SK-N-SH treated with all-trans-retinoic acid at 6 μM for 48 hours (cell line): Measurements from ENCODE around the gene RAD9B.

Experiments
- ARNTL ChIP-seq: fragments of 450-650 bp; formaldehyde crosslinking; IDR thresholded peaks from 2 replicates; pipeline ENCODE4 v1.5.0; 2020; ENCODE audit warnings: low read depth, mild to moderate bottlenecking, moderate library complexity, borderline replicate concordance
- CSDC2 ChIP-seq: fragments of 250-450 bp; sonication (Bioruptor Pico); IDR thresholded peaks from 2 replicates; pipeline ENCODE4 v1.5.0; 2020; ENCODE audit warnings: mild to moderate bottlenecking, moderate library complexity
- OSR1 ChIP-seq: fragments of 250-450 bp; sonication (Bioruptor Pico); IDR thresholded peaks from 2 replicates; pipeline ENCODE4 v1.8.0; 2022; ENCODE audit warnings: moderate library complexity, mild to moderate bottlenecking, inconsistent platforms
- PATZ1 ChIP-seq: fragments of 250-450 bp; sonication (Bioruptor Pico); IDR thresholded peaks from 2 replicates; pipeline ENCODE4 v1.8.0; 2020; ENCODE audit warnings: mild to moderate bottlenecking, moderate library complexity, borderline replicate concordance
- RARB ChIP-seq: fragments of 250-450 bp; sonication (Bioruptor Pico); IDR thresholded peaks from 2 replicates; pipeline ENCODE4 v1.8.0; 2021; ENCODE audit warnings: mild to moderate bottlenecking, moderate library complexity
- TCF4 ChIP-seq: fragments of 250-450 bp; sonication (Bioruptor Pico); IDR thresholded peaks from 2 replicates; pipeline ENCODE4 v1.8.0; 2021; ENCODE audit warnings: mild to moderate bottlenecking, moderate library complexity, borderline replicate concordance
- TOX ChIP-seq: fragments of 250-450 bp; sonication (Bioruptor Pico); IDR thresholded peaks from 2 replicates; pipeline ENCODE4 v1.8.0; 2021; ENCODE audit warnings: mild to moderate bottlenecking, moderate library complexity, borderline replicate concordance
- ZFP3 ChIP-seq: fragments of 250-450 bp; sonication (Bioruptor Pico); IDR thresholded peaks from 2 replicates; pipeline ENCODE4 v1.5.0; 2020; ENCODE audit warnings: mild to moderate bottlenecking, moderate library complexity
- ZFP30 ChIP-seq: fragments of 450-650 bp; formaldehyde crosslinking; IDR thresholded peaks from 2 replicates; pipeline ENCODE4 v1.5.0; 2022; ENCODE audit warnings: mild to moderate bottlenecking, moderate library complexity
- ZNF70 ChIP-seq: fragments of 450-650 bp; formaldehyde crosslinking; IDR thresholded peaks from 2 replicates; pipeline ENCODE4 v1.5.0; 2020; ENCODE audit warnings: mild to moderate bottlenecking, moderate library complexity

DNA sequence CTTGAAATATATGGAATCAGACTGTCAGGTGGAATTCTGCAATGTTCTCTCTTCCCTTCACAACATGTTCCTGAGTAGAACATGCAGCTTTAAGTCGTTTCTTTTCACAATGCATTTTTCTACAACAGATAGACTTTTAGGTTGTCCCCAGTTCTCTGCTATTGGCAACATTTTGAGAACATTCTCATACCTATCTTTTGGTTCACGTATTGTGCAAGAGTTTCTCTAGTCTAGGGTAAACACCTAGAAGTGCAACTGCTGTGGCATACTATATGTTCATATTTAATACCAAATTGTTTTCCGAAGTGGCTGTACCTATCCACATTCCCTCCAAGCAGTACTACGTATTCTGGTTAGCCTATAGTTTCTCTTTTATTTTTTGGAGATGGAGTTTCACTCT lies 48.9 kb downstream of the RAD9B start:
- no peak for TF ChIP-seq TCF4 (CRISPR knock-in tag)
- TF ChIP-seq CSDC2 (CRISPR knock-in tag): no peak
- TF ChIP-seq ZFP30: no peak
- no peak for TF ChIP-seq RARB
- no peak for TF ChIP-seq ZFP3 (CRISPR knock-in tag)
- TF ChIP-seq ARNTL (CRISPR knock-in tag): no peak
- no peak for TF ChIP-seq OSR1 (CRISPR knock-in tag)
- TF ChIP-seq ZNF70 (CRISPR knock-in tag): no peak
- no peak for TF ChIP-seq PATZ1 (CRISPR knock-in tag)
- TF ChIP-seq TOX: no peak
